PFSK-1 (cell line): ENCODE measurements around the gene APC2.

Source experiments
- FOXP2 ChIP-seq: optimal IDR thresholded peaks from 2 replicates; pipeline ENCODE3; 2011; ENCODE audit warnings: borderline replicate concordance, control low read depth, inconsistent platforms; ENCODE audit not compliant: insufficient read depth; ENCODE audit errors: extremely low read length, extremely low read depth
- POLR2AphosphoS5 ChIP-seq: IDR thresholded peaks from 2 replicates; pipeline ENCODE4 v1.6.1; 2012; ENCODE audit warnings: low read depth, mild to moderate bottlenecking, control low read depth, low read length, moderate library complexity
- REST ChIP-seq, 2 experiments: IDR thresholded peaks; 2 replicates each; pipeline versions ENCODE4 v1.6.1 to v1.8.0; 2011 to 2012; ENCODE audit warnings: low read depth in 2 of 2, low read length in 2 of 2, control low read depth in 1 of 2, inconsistent platforms in 1 of 2, mild to moderate bottlenecking in 1 of 2, moderate library complexity in 1 of 2; ENCODE audit not compliant: insufficient read depth in 1 of 2
- SIN3A ChIP-seq: IDR thresholded peaks from 2 replicates; pipeline ENCODE4 v1.6.1; 2012; ENCODE audit warnings: mild to moderate bottlenecking, low read length, moderate library complexity, borderline replicate concordance; ENCODE audit not compliant: insufficient read depth
- TAF1 ChIP-seq: IDR thresholded peaks from 2 replicates; pipeline ENCODE4 v1.6.1; 2012; ENCODE audit warnings: low read length, control low read depth, borderline replicate concordance; ENCODE audit not compliant: insufficient read depth

Gene APC2

DNA sequence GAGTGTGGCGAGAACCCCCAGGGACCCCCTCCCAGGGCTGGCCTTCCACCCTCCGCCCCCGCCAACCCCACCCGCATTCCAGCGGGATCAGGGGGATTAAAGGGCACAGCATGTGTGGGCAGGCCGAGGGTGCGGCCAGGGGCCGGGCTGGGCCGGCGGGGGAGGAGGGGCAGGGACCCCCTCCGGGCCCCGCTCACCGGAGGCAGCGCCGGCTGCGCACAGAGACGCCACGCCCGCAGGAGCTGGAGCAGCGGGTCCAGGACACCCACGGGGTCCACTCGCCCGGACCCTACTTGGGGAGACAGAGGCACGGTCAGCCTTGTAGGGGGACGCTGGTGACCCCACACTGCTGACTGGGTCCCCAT, 60.5 kb downstream of the APC2 start:
- TF ChIP-seq POLR2AphosphoS5 (no peak), FOXP2 (no peak), SIN3A (no peak), TAF1 (no peak), REST (IDR thresholded peaks at IDR 0.05; ENCODE audit: insufficient read depth in 1 of 2, low read depth in 2 of 2, low read length in 2 of 2) (no peak)

DNA sequence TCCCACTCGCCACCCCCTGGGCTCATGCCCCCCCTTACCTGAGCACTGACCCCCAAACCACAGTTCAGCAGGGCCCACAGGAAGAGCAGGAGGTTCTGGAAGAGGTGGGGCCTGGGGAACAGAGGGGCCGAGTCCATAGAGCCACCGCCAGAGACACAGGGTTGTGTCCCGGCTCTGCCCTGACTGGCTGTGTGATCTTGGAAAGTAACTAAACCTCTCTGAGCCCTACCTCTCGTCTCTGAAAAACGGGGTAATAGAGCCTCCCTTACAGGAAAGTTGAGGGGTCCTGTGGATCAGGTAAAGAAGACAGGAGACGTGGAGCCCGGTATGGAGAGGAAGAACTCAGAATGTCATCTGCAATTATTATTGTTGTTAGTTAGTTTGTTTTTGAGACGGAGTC, 60.9 kb downstream of the APC2 start:
- no peak for TF ChIP-seq TAF1
- no peak for TF ChIP-seq FOXP2
- no peak for TF ChIP-seq SIN3A
- no peak for TF ChIP-seq POLR2AphosphoS5
- no peak for TF ChIP-seq REST (IDR thresholded peaks at IDR 0.05; ENCODE audit: insufficient read depth in 1 of 2, low read depth in 2 of 2, low read length in 2 of 2)

DNA sequence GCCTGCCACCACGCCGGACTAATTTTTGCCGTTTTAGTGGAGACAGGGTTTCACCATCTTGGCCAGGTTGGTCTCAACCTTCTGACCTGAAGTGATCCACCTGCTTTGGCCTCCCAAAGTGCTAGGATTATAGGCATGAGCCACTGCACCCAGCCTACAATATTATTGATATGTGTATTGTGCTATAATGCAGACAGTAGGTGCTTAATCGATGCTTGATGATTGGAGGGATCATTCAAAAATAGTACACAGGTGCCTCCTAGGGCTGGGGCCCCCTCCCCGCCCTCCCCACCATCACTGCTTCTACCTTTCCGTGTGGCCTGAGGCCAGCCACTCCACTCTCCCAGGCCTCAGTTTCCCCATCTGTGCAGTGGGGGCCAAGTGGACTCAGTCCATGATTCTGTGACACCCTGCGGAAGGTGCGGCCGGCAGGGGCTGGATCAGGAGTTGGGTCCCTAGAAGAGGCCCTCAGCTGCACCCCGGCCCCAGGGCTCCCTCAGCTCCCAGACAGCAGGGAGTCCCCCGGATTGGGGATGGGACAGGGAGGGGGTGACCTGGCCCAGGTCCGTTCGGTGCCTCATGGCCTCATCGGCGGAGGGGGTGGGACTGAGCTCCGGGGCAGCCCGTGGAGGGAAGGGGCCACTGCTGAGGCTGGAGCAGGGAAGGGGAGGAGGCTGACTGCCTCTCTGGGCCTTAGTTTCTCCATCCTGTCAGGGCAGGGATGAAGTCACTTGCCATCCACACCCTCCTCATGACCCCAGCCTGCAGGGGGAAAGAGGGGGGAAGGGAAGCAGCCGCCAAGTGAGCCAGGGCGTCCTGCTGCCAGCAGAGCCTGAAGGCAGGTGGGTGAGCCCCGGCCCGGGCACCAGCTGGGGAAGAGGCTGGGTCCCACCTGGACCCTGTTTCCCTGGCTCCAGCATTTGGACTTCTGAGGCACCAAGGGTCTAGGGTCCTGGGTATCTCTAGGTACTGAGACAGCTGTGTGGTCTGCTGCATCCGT, 61.7 kb downstream of the APC2 start:
- no peak for TF ChIP-seq REST (IDR thresholded peaks at IDR 0.05; ENCODE audit: insufficient read depth in 1 of 2, low read depth in 2 of 2, low read length in 2 of 2)
- TF ChIP-seq TAF1: no peak
- no peak for TF ChIP-seq FOXP2
- no peak for TF ChIP-seq SIN3A
- TF ChIP-seq POLR2AphosphoS5: no peak

GRCh38 chr19:1512671-1513498, 63.0 kb downstream of the APC2 start, which contains the start of gene ADAMTSL5:
ADAMTSL5 (minus strand) TSS chr19:1513019; CDS start chr19:1510943, 2,076 bp downstream.
- TF ChIP-seq FOXP2 (peak; percentile 61), POLR2AphosphoS5 (no peak)

GRCh38 chr19:1513499-1514294, 63.8 kb downstream of the APC2 start:
- TF ChIP-seq FOXP2 (no peak), TAF1 (no peak), REST (IDR thresholded peaks at IDR 0.05; ENCODE audit: insufficient read depth in 1 of 2, low read depth in 2 of 2, low read length in 2 of 2) (no peak), POLR2AphosphoS5 (no peak), SIN3A (no peak)
